ENCODE data around the gene ISOC2. TPM values are rescaled to one million over a fixed set of nuclear protein-coding genes. Genes with fewer than 3 reads are reported as not detected.
A peak's percentile ranks its signal among the peaks of the same experiment; 100 is the strongest.

ISOC2 gene
- total and polyA plus RNA-seq, 2 experiments from 2014 or later, result 72.2 to 79.3 TPM

GRCh38 chr19:55419624-55420236, 41.7 kb downstream of the ISOC2 start:
- DNase-seq (ENCODE audit: low spot score), result no peak
- no peak for TF ChIP-seq EZH2 (IDR thresholded peaks at IDR 0.05; ENCODE audit: borderline replicate concordance)
- TF ChIP-seq CTCF (IDR thresholded peaks at IDR 0.05; ENCODE audit: poor library complexity), result no peak
- no peak for TF ChIP-seq EZH2phosphoT487 (IDR thresholded peaks at IDR 0.05; ENCODE audit: low read depth, severe bottlenecking, unreplicated experiment)
- Histone ChIP-seq H3K9me2 (replicated peaks; ENCODE audit: insufficient read depth) (no peaks in the 10 kb centered on the region), H2AFZ (no peak overlapping the region), H3K9me3 (ENCODE audit: low read depth) (no peaks in the 10 kb centered on the region), H3K4me2 (no peak overlapping the region), H3K4me1 (ENCODE audit: insufficient read depth) (no peaks in the 10 kb centered on the region), H3K27ac (no peak overlapping the region), H4K20me1 (ENCODE audit: insufficient read depth, poor library complexity, severe bottlenecking) (no peaks in the 10 kb centered on the region), H3K36me3 (replicated peaks; ENCODE audit: insufficient read depth, low read depth) (no peaks in the 10 kb centered on the region), H3K27me3 (no peaks in the 10 kb centered on the region), H3K4me3 (no peak overlapping the region), H3K79me2 (no peaks in the 10 kb centered on the region)
- whole genome bisulfite sequencing (ENCODE audit: low lambda C conversion rate, missing lambda C conversion rate), result 63% methylated on average over 5 of the region's 5 CpGs

- no peak for DNase-seq (ENCODE audit: low spot score)
- Histone ChIP-seq H3K9me3 (ENCODE audit: low read depth) (no peaks in the 10 kb centered on the region), H3K27ac (no peak overlapping the region), H3K4me3 (no peak overlapping the region), H3K27me3 (no peaks in the 10 kb centered on the region), H2AFZ (no peak overlapping the region), H3K4me2 (no peak overlapping the region), H3K79me2 (no peaks in the 10 kb centered on the region), H3K9me2 (replicated peaks; ENCODE audit: insufficient read depth) (no peaks in the 10 kb centered on the region), H3K36me3 (replicated peaks; ENCODE audit: insufficient read depth, low read depth) (no peaks in the 10 kb centered on the region), H4K20me1 (ENCODE audit: insufficient read depth, poor library complexity, severe bottlenecking) (no peaks in the 10 kb centered on the region), H3K4me1 (ENCODE audit: insufficient read depth) (no peaks in the 10 kb centered on the region)
- no peak for TF ChIP-seq EZH2 (IDR thresholded peaks at IDR 0.05; ENCODE audit: borderline replicate concordance)
- TF ChIP-seq CTCF (IDR thresholded peaks at IDR 0.05; ENCODE audit: poor library complexity), result no peak
- TF ChIP-seq EZH2phosphoT487 (IDR thresholded peaks at IDR 0.05; ENCODE audit: low read depth, severe bottlenecking, unreplicated experiment), result no peak
- 77% methylated on average over 5 of the region's 5 CpGs for WGBS (ENCODE audit: low lambda C conversion rate, missing lambda C conversion rate)
Observed at GRCh38 chr19:55419103-55419502, 42.3 kb downstream of the ISOC2 start.

GRCh38 chr19:55418185-55418584, 43.3 kb downstream of the ISOC2 start:
- Histone ChIP-seq H4K20me1 (ENCODE audit: insufficient read depth, poor library complexity, severe bottlenecking) (no peaks in the 10 kb centered on the region), H2AFZ (no peak overlapping the region), H3K4me1 (ENCODE audit: insufficient read depth) (no peaks in the 10 kb centered on the region), H3K36me3 (replicated peaks; ENCODE audit: insufficient read depth, low read depth) (no peaks in the 10 kb centered on the region), H3K27me3 (no peaks in the 10 kb centered on the region), H3K4me2 (no peak overlapping the region), H3K9me2 (replicated peaks; ENCODE audit: insufficient read depth) (no peaks in the 10 kb centered on the region), H3K9me3 (ENCODE audit: low read depth) (no peaks in the 10 kb centered on the region), H3K79me2 (no peaks in the 10 kb centered on the region), H3K4me3 (no peak overlapping the region), H3K27ac (no peak overlapping the region)
- 19% methylated on average over 7 of the region's 7 CpGs for WGBS (ENCODE audit: low lambda C conversion rate, missing lambda C conversion rate)
- TF ChIP-seq CTCF (IDR thresholded peaks at IDR 0.05; ENCODE audit: poor library complexity) (peak; percentile 70), EZH2phosphoT487 (IDR thresholded peaks at IDR 0.05; ENCODE audit: low read depth, severe bottlenecking, unreplicated experiment) (no peak)
- DNase-seq (ENCODE audit: low spot score), result peak; percentile 84

Measured in hepatocyte (in vitro differentiated cells).